HG03457 (cell line): ENCODE results near the gene PUDP.
"Not testable (repeated sequence)": the region's sequence is repeated elsewhere in the genome, so short reads cannot be mapped to it uniquely, and the experiment has no call there.

Source experiments
- ATAC-seq: cut with Tn5 transposase; IDR thresholded peaks from one replicate; pipeline ENCODE4 v1.9.1; 2021; ENCODE audit warnings: moderate number of reproducible peaks; ENCODE audit not compliant: unreplicated experiment

The PUDP gene

GRCh38 chrX:7110821-7111276, 37.1 kb downstream of the PUDP start:
- ATAC-seq, result peak; percentile 50

GRCh38 chrX:7109838-7110793, 37.8 kb downstream of the PUDP start:
- peak; percentile 67 for ATAC-seq

GRCh38 chrX:7109049-7109531, 38.9 kb downstream of the PUDP start:
- ATAC-seq, result no peak

GRCh38 chrX:7108030-7108429, 39.9 kb downstream of the PUDP start:
- ATAC-seq, result no peak

GRCh38 chrX:7106649-7107048, 41.3 kb downstream of the PUDP start:
- no peak for ATAC-seq

GRCh38 chrX:7102119-7102518, 45.8 kb downstream of the PUDP start:
- ATAC-seq, result no peak

- ATAC-seq, result no peak
These were observed 47.9 kb downstream of the PUDP start for GRCh38 chrX:7100022-7100421.

GRCh38 chrX:7095657-7096056, 52.3 kb downstream of the PUDP start:
- not testable (repeated sequence) for ATAC-seq

- ATAC-seq, result no peak
These were observed 54.6 kb downstream of the PUDP start for GRCh38 chrX:7093305-7093704.

GRCh38 chrX:7092543-7092942, 55.4 kb downstream of the PUDP start:
- no peak for ATAC-seq

GRCh38 chrX:7091923-7092322, 56.0 kb downstream of the PUDP start:
- ATAC-seq, result no peak

- ATAC-seq, result no peak
These were observed 57.3 kb downstream of the PUDP start for GRCh38 chrX:7090641-7091040.

- ATAC-seq, result peak; percentile 35
These were observed 58.9 kb downstream of the PUDP start for GRCh38 chrX:7088968-7089615.

- ATAC-seq, result no peak
These were observed 61.6 kb downstream of the PUDP start for GRCh38 chrX:7086384-7086783.

- no peak for ATAC-seq
These were observed 62.1 kb downstream of the PUDP start for GRCh38 chrX:7085879-7086278.

GRCh38 chrX:7084841-7085240, 63.1 kb downstream of the PUDP start:
- ATAC-seq, result no peak

- peak; percentile 83 for ATAC-seq
These were observed 64.2 kb downstream of the PUDP start for GRCh38 chrX:7083468-7084396.

GRCh38 chrX:7083021-7083420, 64.9 kb downstream of the PUDP start:
- no peak for ATAC-seq

GRCh38 chrX:7082556-7082955, 65.4 kb downstream of the PUDP start:
- no peak for ATAC-seq

- no peak for ATAC-seq
These were observed 70.4 kb downstream of the PUDP start for GRCh38 chrX:7077241-7078230.
